ENCODE data around the gene SUSD6. TPM values are rescaled to one million over a fixed set of nuclear protein-coding genes. Genes with fewer than 3 reads are reported as not detected.
"Not testable (repeated sequence)": the region's sequence is repeated elsewhere in the genome, so short reads cannot be mapped to it uniquely, and the experiment has no call there.

Gene SUSD6
- total RNA-seq, 4 donors from 2014 or later: 11.9 to 26.3 (median 16.2) TPM

DNA sequence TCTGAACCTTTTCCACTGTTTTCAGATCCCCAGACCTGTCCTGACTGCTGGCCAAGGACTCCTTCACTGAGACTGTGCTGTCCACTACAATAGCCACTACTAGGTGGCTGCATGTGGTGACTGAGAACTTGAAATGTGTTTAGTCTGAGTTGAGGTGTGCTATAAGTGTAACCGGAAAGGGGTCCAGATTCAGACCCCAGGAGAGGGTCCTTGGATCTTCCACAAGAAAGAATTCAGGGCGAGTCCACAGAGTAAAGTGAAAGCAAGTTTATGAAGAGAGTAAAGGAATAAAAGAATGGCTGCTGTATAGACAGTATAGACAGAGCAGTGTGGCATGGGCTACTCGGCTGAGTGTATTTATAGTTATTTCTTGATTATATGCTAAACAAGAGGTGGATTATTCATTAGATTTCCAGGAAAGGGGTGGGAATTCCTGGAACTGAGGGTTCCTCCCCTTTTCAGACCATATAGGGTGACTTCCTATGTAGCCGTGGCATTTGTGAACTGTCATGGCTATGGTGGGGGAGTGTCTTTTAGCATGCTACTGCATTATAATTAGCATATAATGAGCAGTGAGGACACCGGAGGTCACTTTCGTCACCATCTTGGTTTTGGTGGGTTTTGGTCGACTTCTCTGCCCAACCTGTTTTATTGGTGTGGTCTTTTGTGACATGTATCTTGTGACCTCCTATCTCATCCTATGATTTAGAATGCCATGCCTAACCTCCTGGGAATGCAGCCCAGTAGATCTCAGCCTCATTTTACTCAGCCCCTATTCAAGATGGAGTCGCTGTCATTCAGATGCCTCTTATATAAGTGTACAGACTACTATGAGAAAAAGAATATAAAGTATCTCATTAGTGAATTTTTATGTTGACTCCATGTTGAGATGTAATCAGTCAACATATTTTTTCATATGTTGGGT, 85.5 kb downstream of the SUSD6 start:
- Histone ChIP-seq H3K27me3 (no peaks in the 10 kb centered on the region), H3K4me3 (no peak overlapping the region), H3K27ac (peak overlapping the region; percentile 44 to 71 (median 54)), H3K9me3 (no peaks in the 10 kb centered on the region), H3K4me1 (peaks cover 55 to 62% of the 10 kb centered on the region in 2 donors), H3K36me3 (no peaks in the 10 kb centered on the region)
- DNase-seq: no peak
- ATAC-seq: peak in 1 of 2 donors; percentile 37
- TF ChIP-seq, protein P1, sequence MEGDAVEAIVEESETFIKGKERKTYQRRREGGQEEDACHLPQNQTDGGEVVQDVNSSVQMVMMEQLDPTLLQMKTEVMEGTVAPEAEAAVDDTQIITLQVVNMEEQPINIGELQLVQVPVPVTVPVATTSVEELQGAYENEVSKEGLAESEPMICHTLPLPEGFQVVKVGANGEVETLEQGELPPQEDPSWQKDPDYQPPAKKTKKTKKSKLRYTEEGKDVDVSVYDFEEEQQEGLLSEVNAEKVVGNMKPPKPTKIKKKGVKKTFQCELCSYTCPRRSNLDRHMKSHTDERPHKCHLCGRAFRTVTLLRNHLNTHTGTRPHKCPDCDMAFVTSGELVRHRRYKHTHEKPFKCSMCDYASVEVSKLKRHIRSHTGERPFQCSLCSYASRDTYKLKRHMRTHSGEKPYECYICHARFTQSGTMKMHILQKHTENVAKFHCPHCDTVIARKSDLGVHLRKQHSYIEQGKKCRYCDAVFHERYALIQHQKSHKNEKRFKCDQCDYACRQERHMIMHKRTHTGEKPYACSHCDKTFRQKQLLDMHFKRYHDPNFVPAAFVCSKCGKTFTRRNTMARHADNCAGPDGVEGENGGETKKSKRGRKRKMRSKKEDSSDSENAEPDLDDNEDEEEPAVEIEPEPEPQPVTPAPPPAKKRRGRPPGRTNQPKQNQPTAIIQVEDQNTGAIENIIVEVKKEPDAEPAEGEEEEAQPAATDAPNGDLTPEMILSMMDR (IDR thresholded peaks at IDR 0.05 in 4 of 5, conservative IDR thresholded peaks at IDR 0.05 in 1 of 5): no peak
- no peak for TF ChIP-seq POLR2A (IDR thresholded peaks at IDR 0.05)
- intact Hi-C loops (cut with DNase I; ENCODE audit: low total_unique reads): no loop called here
- in situ Hi-C loops (cut with MboI; ENCODE audit: low sequenced_read_pairs in 4 of 4): no loop called here

DNA sequence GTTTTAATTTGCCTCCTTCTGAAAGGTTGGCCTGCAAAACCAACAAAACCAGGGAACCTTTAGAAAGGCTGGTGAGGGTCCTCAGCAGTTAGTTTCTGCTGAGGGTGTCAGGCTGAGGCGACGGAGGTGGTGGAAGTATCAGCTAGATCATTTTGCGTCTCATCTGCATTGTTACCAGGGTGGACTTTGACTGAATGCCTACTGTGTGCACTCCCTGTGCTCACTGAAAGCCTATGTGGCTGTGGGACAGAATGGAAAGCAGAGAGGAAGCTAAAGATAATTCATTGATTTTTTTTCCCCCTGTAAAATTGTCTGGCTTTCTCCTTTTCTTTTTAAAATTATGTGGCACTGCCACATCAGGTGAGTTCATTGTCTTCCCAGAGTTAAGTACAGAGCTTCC, 87.2 kb downstream of the SUSD6 start:
- in situ Hi-C loops (cut with MboI; ENCODE audit: low sequenced_read_pairs in 4 of 4): no loop called here
- no peaks in the 10 kb centered on the region for H3K36me3 ChIP-seq

GRCh38 chr14:69699243-69699642, 87.8 kb downstream of the SUSD6 start:
- intact Hi-C loops (cut with DNase I; ENCODE audit: low total_unique reads): not testable (repeated sequence)

More for the DNA sequence above, 87.2 kb downstream of the SUSD6 start:
- intact Hi-C loops (cut with DNase I; ENCODE audit: low total_unique reads): no loop called here
- H3K4me1 ChIP-seq: peaks cover 39 to 57% of the 10 kb centered on the region in 2 donors
- H3K9me3 ChIP-seq: no peaks in the 10 kb centered on the region
- DNase-seq (no peak), ATAC-seq (no peak)
- TF ChIP-seq, protein P1 (IDR thresholded peaks at IDR 0.05 in 4 of 5, conservative IDR thresholded peaks at IDR 0.05 in 1 of 5): no peak
- no peak for TF ChIP-seq POLR2A (IDR thresholded peaks at IDR 0.05)
- no peaks in the 10 kb centered on the region for H3K27me3 ChIP-seq
- H3K27ac ChIP-seq: no peak overlapping the region
- no peak overlapping the region for H3K4me3 ChIP-seq

DNA sequence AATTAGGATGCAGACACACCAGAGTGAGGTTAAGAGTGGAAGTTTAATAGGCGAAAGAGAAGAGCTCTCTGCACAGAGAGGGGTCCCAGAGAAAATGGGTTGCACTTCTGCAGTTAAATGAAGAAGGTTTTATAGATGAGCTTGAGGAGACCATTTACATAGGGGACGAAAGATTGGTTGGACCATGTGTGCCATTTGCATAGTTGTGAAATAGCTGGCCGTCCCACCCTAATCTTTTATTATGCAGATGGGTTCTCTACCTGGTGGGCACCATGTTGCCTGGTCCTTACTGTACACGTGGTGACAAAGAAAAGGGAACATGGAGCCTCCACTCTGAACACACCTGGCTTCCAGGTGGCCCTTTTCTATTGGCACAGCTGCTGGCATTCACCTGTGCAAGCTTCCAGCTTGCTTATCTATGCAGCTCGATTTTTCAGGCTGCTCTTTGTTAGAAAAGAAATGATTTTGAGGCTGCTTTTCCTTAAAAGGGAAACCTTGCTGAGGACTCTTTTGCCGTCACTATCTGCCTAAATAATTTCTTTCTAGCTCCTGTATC, 88.4 kb downstream of the SUSD6 start:
- Histone ChIP-seq H3K27me3 (no peaks in the 10 kb centered on the region), H3K36me3 (peaks cover 0 to 8% of the 10 kb centered on the region in 2 donors), H3K4me3 (no peak overlapping the region), H3K27ac (no peak overlapping the region), H3K9me3 (no peaks in the 10 kb centered on the region), H3K4me1 (peaks cover 28 to 49% of the 10 kb centered on the region in 2 donors)
- no peak for DNase-seq
- TF ChIP-seq, protein P1 (IDR thresholded peaks at IDR 0.05 in 4 of 5, conservative IDR thresholded peaks at IDR 0.05 in 1 of 5): no peak
- no peak for TF ChIP-seq POLR2A (IDR thresholded peaks at IDR 0.05)
- intact Hi-C loops (cut with DNase I; ENCODE audit: low total_unique reads) (no loop called here), in situ Hi-C loops (cut with MboI; ENCODE audit: low sequenced_read_pairs in 4 of 4) (no loop called here)
- no peak for ATAC-seq

More at GRCh38 chr14:69699243-69699642, 87.8 kb downstream of the SUSD6 start:
- DNase-seq; H3K9me3 ChIP-seq; H3K27me3 ChIP-seq; H3K27ac ChIP-seq; H3K4me3 ChIP-seq; H3K36me3 ChIP-seq; in situ Hi-C loops (cut with MboI; ENCODE audit: low sequenced_read_pairs in 4 of 4); ATAC-seq: not testable (repeated sequence)
- H3K4me1 ChIP-seq: peaks cover 34 to 55% of the 10 kb centered on the region in 2 donors

DNA sequence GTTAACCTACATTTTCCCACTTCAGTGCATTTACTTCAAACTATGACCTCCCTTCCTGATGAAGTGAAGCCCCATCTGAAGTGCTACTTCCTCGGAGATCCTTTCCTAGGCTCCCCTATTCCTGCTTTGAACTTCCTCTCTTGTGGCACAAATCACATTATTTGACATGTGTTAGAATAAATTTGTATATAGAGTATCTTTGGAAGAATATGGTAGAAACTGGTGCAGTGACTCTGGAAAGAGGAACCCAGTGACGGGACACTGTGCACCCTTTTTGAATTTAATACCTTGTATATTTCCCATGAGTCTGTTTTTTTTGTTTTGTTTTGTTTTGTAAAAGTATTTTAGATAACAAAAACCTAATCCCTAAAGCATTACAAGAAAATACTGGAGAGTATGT, 89.2 kb downstream of the SUSD6 start:
- Histone ChIP-seq H3K27ac (no peak overlapping the region), H3K4me1 (peaks cover 20 to 42% of the 10 kb centered on the region in 2 donors)

More for the DNA sequence above, 89.2 kb downstream of the SUSD6 start:
- in situ Hi-C loops (cut with MboI; ENCODE audit: low sequenced_read_pairs in 4 of 4) (no loop called here), intact Hi-C loops (cut with DNase I; ENCODE audit: low total_unique reads) (no loop called here)
- TF ChIP-seq, protein P1 (IDR thresholded peaks at IDR 0.05 in 4 of 5, conservative IDR thresholded peaks at IDR 0.05 in 1 of 5): no peak
- TF ChIP-seq POLR2A (IDR thresholded peaks at IDR 0.05): no peak
- ATAC-seq: no peak
- no peaks in the 10 kb centered on the region for H3K9me3 ChIP-seq
- no peak overlapping the region for H3K4me3 ChIP-seq
- peaks cover 0 to 13% of the 10 kb centered on the region in 2 donors for H3K36me3 ChIP-seq
- H3K27me3 ChIP-seq: no peaks in the 10 kb centered on the region
- DNase-seq: no peak
